Thoracic aorta (tissue), 2 donors: ENCODE results near the gene PREP. TPM values are rescaled to one million over a fixed set of nuclear protein-coding genes. Genes with fewer than 3 reads are reported as not detected.
A peak's percentile ranks its signal among the peaks of the same experiment; 100 is the strongest.

ENCODE experiments used
- ATAC-seq: fragments of 150-250 bp; one replicate; pipeline ENCODE4 v1.8.0; 2017; ENCODE audit warnings: low read depth; ENCODE audit not compliant: insufficient number of reproducible peaks, low FRiP score
- DNase-seq: peaks from one replicate; pipeline ENCODE4 v3.0.0-alpha.2; 2020; ENCODE audit warnings: low spot score
- H3K27ac ChIP-seq, 2 donors: fragments of 200-600 bp; sonication (generic); 1 replicate in 1 of 2; 2 replicates in 1 of 2; pipeline ENCODE4 v1.5.1; 2016; ENCODE audit warnings: mild to moderate bottlenecking in 2 of 2, moderate library complexity in 2 of 2
- H3K27me3 ChIP-seq: fragments of 200-600 bp; sonication (generic); replicated peaks from 2 replicates; pipeline ENCODE4 v1.6.0; 2016; ENCODE audit warnings: mild to moderate bottlenecking; ENCODE audit not compliant: insufficient read depth
- H3K36me3 ChIP-seq: fragments of 200-600 bp; sonication (generic); one replicate; pipeline ENCODE4 v1.5.1; 2016
- H3K4me1 ChIP-seq, 2 donors: fragments of 200-600 bp; sonication (generic); 1 replicate in 1 of 2; 2 replicates in 1 of 2; pipeline versions ENCODE4 v1.5.1 to v1.6.0; 2016; ENCODE audit warnings: low read depth in 2 of 2, mild to moderate bottlenecking in 1 of 2; ENCODE audit not compliant: control insufficient read depth in 1 of 2
- H3K4me3 ChIP-seq: fragments of 200-600 bp; sonication (generic); 2 replicates; pipeline ENCODE4 v1.5.1; 2016; ENCODE audit warnings: mild to moderate bottlenecking
- H3K9me3 ChIP-seq: fragments of 200-600 bp; sonication (generic); 2 replicates; pipeline ENCODE4 v1.5.1; 2016
- total RNA-seq, 2 donors: library from RNA; depleted of rRNA; stranded (reverse); fragments of >200 nt; gene quantifications; one replicate each; pipeline versions ENCODE4 v1.1.0 to v1.2.3, GENCODE V29; 2016
- TF ChIP-seq, protein P1 (sequence below): fragments of 200-600 bp; sonication (generic); IDR thresholded peaks from one replicate; pipeline ENCODE4 v1.5.1; 2019; ENCODE audit warnings: antibody characterized with exemption

Gene PREP
- total RNA-seq, 2 donors from 2014 or later, result 12.6 to 17.9 TPM

DNA sequence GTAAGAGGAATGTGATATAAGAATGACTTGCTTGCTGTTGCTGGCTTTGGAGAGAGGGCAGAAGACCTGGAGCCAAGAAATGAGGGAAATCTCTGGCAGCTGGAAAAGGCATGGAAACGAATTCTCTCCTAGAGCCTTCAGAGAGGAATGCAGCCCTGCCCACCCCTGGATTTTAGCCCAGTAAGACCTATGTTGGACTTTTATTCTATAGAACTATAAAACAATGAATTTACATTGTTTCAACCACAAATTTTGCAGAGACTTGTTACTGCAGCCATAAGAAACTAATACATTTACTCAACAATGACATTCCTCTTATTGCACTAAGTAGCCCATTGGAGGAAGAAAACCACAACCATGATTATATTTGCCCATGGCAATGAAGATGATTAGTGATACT, 39.5 kb upstream of the PREP start:
- Histone ChIP-seq H3K4me1 (no peaks in the 10 kb centered on the region), H3K9me3 (no peaks in the 10 kb centered on the region), H3K4me3 (no peak overlapping the region), H3K36me3 (no peaks in the 10 kb centered on the region), H3K27me3 (no peaks in the 10 kb centered on the region), H3K27ac (no peak overlapping the region)
- TF ChIP-seq, protein P1, sequence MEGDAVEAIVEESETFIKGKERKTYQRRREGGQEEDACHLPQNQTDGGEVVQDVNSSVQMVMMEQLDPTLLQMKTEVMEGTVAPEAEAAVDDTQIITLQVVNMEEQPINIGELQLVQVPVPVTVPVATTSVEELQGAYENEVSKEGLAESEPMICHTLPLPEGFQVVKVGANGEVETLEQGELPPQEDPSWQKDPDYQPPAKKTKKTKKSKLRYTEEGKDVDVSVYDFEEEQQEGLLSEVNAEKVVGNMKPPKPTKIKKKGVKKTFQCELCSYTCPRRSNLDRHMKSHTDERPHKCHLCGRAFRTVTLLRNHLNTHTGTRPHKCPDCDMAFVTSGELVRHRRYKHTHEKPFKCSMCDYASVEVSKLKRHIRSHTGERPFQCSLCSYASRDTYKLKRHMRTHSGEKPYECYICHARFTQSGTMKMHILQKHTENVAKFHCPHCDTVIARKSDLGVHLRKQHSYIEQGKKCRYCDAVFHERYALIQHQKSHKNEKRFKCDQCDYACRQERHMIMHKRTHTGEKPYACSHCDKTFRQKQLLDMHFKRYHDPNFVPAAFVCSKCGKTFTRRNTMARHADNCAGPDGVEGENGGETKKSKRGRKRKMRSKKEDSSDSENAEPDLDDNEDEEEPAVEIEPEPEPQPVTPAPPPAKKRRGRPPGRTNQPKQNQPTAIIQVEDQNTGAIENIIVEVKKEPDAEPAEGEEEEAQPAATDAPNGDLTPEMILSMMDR, result no peak
- DNase-seq (no peak), ATAC-seq (no peak)

DNA sequence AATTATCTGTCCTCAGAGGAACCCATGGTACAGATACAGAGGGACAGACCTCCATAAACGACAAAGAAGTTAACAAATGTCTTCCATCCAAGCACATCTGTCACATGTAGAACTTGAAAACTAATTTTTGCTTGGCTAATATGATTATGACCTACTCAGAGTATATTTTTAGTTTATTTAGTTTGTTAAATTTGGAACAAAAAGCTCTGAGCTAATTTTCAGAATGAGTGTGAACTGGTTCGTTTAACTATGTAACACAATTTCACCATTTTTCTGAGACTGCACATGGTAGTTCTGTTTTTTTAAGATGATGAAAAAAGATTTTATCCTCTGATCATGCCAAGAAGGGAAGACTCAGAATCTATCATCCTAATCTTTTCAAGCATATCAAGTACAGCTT, 34.4 kb upstream of the PREP start:
- H3K4me3 ChIP-seq, result no peak overlapping the region
- no peaks in the 10 kb centered on the region for H3K36me3 ChIP-seq
- no peak for ATAC-seq
- no peak overlapping the region for H3K27ac ChIP-seq
- no peaks in the 10 kb centered on the region for H3K4me1 ChIP-seq
- H3K9me3 ChIP-seq, result no peaks in the 10 kb centered on the region
- H3K27me3 ChIP-seq, result no peaks in the 10 kb centered on the region
- TF ChIP-seq, protein P1, result no peak
- DNase-seq, result no peak

DNA sequence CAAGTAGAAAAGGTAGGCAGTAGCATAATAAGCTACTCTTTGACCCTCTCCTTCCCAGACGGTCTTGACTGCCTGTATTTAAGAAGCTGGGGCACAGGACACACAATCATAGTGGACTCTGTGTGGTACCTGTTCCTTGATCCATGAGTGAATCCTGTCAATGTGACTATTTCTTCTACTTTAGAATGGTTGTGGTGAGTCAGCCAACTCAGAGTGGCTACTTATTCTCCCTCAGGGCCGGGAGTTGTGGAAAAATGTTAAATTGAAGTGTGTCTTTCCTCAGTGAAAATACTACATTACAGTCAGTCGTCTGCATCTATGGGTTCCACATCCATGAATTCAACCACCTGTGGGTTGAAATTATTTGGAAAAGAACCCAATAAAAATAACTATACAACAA, 30.8 kb upstream of the PREP start:
- DNase-seq (no peak), ATAC-seq (no peak)
- H3K9me3 ChIP-seq, result no peaks in the 10 kb centered on the region
- TF ChIP-seq, protein P1, result no peak
- H3K4me1 ChIP-seq, result no peaks in the 10 kb centered on the region
- H3K27ac ChIP-seq, result no peak overlapping the region
- no peak overlapping the region for H3K4me3 ChIP-seq
- no peaks in the 10 kb centered on the region for H3K36me3 ChIP-seq
- no peaks in the 10 kb centered on the region for H3K27me3 ChIP-seq

DNA sequence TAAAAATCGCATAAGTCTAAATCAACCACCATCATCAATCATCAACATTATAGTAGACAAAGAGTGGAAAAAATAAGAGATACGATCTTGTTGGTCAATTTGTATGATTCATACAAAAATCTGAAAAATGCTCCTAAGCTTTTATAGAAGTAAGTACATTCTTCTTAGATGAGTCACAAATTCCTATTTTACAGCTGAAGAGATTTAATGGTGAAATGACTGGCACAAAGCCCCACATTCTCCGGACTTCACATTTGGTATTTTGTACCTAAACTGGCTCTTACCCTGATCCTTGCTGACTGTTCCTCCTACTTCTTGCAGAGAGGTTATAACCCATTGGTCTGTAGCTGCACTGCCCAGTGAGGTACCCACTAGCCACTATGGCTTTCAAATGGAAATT, 29.9 kb upstream of the PREP start:
- no peaks in the 10 kb centered on the region for H3K9me3 ChIP-seq
- no peak for DNase-seq
- ATAC-seq, result no peak
- no peak overlapping the region for H3K4me3 ChIP-seq
- no peaks in the 10 kb centered on the region for H3K27me3 ChIP-seq
- no peaks in the 10 kb centered on the region for H3K4me1 ChIP-seq
- no peaks in the 10 kb centered on the region for H3K36me3 ChIP-seq
- no peak overlapping the region for H3K27ac ChIP-seq
- TF ChIP-seq, protein P1, result no peak

DNA sequence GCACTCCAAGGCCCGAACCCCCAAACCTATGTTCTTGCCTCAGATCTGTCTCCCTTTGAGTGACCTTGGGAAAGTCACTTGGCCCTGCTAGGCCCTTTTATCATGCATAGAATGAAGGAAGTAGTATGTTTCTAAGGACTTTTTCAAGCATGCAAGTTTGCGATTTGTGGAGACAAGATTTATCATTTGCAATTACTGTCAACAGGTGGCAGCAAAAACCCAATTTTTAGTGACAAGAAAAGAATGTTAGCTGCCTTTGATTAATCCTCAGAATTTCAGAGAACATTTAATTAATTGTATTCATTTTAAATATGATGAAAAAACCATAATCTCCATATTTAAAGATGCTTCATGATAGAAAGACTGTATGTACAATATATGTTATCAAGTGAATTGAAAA, 28.3 kb upstream of the PREP start:
- Histone ChIP-seq H3K27me3 (no peaks in the 10 kb centered on the region), H3K4me3 (no peak overlapping the region), H3K4me1 (no peaks in the 10 kb centered on the region), H3K9me3 (no peaks in the 10 kb centered on the region), H3K36me3 (no peaks in the 10 kb centered on the region), H3K27ac (no peak overlapping the region)
- ATAC-seq, result no peak
- DNase-seq, result no peak
- TF ChIP-seq, protein P1, result peak; percentile 34
